Skeletal muscle cell (primary cell): ENCODE results near the gene ASB11.
"Not testable (repeated sequence)": the region's sequence is repeated elsewhere in the genome, so short reads cannot be mapped to it uniquely, and the experiment has no call there.

Source experiments
- DNase-seq: peaks from one replicate; pipeline ENCODE4 v3.0.0-alpha.2; 2010; ENCODE audit warnings: low read depth
- H3K4me3 ChIP-seq: 2 replicates; pipeline ENCODE4 v1.5.1; 2011; ENCODE audit warnings: low read depth, mild to moderate bottlenecking, control low read depth, low read length, moderate library complexity

ASB11 gene

DNA sequence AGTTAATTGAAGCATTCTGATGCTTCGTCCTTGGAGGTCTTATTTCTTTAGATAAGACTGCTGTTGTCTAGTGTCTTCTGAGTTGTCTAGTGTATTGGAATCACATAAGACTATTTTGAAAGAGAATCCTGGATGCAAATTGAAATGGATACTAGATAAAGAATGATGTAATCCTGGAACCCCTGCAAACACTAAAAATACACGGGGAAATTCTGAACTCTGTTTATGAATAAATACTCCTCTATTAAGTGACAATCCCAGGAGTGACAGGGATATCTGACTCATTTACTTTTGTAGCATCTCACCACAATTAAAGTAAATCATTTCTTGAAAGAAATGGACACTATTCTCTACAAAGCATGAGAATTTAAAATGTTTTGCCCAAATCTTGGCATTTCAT is 968 bp downstream of the ASB11 start:
- no peak overlapping the region for H3K4me3 ChIP-seq
- no peak for DNase-seq

DNA sequence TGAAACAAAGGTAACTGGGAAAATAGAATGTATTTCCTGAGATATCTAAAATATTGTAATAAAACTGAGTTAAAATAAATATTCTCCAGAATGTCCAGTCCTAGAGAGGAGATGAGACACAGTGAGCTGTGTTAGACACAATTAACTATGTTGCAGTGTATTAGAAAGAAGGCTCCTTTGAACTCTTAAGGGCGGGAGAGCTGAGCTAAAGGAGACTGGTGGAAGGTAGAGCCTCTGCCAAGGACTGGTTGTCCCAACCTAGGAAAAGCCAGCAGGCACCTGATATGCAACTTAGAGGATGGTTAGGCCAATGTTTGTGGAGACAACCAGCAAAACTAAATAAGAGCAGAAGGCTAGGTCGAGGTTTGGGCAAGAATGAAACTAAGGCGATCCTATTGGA is 4.3 kb downstream of the ASB11 start:
- no peak for DNase-seq
- no peak overlapping the region for H3K4me3 ChIP-seq

GRCh38 chrX:15310117-15310516 is 5.3 kb downstream of the ASB11 start:
- H3K4me3 ChIP-seq: no peak overlapping the region
- DNase-seq: no peak

DNA sequence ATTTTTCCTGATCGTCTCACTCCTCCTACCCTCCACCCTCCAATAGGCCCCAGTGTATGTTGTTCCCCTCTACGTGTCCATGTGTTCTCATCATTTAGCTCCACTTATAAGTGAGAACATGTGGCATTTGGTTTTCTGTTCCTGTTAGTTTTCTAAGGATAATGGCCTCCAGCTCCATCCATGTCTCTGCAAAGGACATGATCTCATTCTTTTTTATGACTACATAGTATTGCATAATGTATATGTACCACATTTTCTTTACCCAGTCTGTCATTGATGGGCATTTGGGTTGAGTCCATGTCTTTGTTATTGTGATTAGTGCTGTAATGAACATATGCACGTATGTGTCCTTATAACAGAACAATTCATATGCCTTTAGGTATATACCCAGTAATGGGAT is 9.5 kb downstream of the ASB11 start:
- DNase-seq: not testable (repeated sequence)

DNA sequence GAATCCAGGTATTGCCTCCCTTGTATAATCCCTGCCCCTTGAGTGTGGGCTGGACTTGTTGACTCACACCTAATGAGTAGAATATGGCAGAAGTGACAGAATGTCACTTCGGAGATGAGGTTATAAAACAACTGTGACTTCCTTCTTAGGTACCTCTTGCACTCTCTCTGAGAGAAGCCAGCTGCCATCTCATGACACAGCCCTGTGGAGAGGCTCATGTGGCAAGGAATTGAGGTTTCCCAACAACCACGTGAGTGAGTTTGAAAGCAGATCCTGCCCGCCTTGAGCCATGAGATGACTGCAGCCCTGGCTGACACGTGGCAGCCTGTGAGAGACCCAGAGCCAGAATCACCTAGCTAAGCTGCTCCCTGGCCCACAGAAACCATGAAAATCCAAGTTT is 13.5 kb downstream of the ASB11 start:
- H3K4me3 ChIP-seq: no peak overlapping the region
- DNase-seq: peak; percentile 13

More for the DNA sequence above, 9.5 kb downstream of the ASB11 start:
- H3K4me3 ChIP-seq: not testable (repeated sequence)

DNA sequence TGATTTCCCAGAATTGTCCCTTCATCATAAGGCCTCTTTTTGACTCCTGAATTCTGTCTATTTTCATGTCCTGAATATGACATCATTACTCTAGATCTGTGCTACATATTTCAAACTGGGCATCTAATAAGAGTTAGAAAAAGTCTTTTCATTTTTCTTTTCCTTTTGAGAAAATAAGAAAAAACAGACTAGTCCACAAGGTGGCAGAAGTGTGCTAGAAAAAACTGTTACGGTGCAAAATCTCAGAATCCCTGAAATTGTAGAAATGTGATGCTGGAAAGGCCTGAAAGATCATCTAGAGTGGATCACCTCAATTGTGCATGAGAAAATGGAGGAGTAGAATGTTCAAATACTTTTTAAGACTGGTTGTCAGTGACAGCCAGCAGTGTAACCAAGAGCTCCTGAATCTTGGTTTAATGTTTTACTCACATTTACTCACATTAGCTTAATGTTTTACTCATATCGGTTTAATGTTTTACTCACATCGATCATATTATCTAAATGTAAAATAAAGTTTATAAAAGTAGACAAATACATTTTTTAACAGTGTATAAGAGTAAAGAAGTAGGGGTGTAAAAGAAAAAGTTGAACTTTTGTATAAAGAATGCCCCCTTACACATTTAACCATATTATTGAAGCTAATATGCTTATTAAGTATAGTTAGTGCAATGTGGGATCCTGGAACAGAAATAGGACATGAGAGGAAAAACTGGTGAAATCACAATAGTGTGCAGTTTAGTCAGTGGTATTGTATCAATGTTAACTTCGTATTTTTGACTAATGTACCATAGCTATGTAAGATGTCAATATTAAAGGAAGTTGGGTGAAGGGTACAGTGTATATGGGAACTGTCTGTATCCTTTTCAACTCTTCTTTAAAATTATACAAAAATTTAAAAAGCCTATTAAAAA is 15.2 kb downstream of the ASB11 start:
- DNase-seq: no peak
- H3K4me3 ChIP-seq: no peak overlapping the region

DNA sequence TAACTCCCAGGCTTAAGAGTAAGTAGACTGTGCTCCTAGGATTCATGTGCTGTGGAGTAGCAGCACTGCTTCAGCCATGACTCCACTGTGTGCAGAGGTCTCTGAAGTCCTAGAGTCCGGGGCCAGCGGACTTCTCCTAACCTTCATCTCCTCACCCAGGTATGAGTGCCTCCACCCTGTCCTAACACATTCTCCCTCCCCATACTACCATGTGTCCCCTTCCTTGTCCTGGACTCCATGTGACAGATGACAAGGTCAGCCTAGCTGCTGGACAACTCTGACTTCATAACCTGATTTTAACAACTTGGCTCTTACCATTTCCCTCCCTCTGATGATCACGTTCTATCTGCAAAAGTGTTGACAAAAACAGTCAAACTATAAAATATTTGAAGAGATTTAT is 16.7 kb downstream of the ASB11 start:
- no peak overlapping the region for H3K4me3 ChIP-seq
- no peak for DNase-seq

DNA sequence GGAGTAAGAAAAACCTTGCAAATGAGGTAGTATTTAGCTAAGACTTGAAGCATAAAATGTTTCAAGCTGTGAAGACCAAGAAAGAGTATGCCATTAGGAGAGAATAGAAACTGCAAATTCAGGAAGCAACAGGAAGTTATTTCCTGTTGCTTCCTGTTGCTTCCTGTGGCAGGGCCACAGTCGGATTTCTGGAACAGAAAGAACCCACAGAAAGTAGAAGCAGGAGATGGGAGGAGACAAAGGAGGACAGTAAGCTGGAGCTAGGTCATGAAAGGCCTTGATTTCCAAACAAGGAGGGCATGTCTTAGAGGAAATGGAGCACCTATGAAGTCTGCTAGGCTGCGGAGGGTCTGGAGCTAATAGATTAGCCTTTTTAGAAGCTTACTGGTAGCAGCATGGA is 17.2 kb downstream of the ASB11 start:
- DNase-seq: no peak
- H3K4me3 ChIP-seq: no peak overlapping the region

- H3K4me3 ChIP-seq: no peak overlapping the region
- DNase-seq: no peak
Observed at GRCh38 chrX:15293451-15293850, 22.0 kb downstream of the ASB11 start.

- no peak overlapping the region for H3K4me3 ChIP-seq
- no peak for DNase-seq
Observed at GRCh38 chrX:15292861-15293260, 22.6 kb downstream of the ASB11 start.

- no peak overlapping the region for H3K4me3 ChIP-seq
- DNase-seq: no peak
Observed at GRCh38 chrX:15277604-15278003, 37.8 kb downstream of the ASB11 start.

- no peak overlapping the region for H3K4me3 ChIP-seq
- no peak for DNase-seq
Observed at GRCh38 chrX:15274946-15275345, 40.5 kb downstream of the ASB11 start.

- H3K4me3 ChIP-seq, DNase-seq: not testable (repeated sequence)
Observed at GRCh38 chrX:15273275-15273674, 42.2 kb downstream of the ASB11 start.

DNA sequence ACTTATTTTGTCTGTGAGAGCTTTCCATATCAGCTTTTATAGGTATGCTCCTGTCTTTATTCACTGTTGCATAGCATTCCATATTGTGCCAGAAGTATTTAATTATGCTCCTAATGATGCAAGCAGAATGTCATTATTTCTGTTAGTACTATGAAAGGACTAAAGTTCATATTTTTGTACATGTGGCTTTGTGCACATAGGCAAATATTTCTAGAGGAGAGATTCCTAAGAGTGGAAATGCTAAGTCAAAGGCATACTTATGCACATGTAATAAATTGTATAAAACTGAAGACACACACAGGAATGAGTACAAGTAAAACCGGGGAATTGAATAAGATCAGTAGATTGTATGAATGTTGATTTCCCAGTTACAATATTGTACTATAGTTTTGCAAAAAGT is 43.7 kb downstream of the ASB11 start:
- H3K4me3 ChIP-seq: no peak overlapping the region
- DNase-seq: no peak

- H3K4me3 ChIP-seq: no peak within 1 kb of the TSS
- peak; percentile 52 for DNase-seq
Observed at GRCh38 chrX:15269618-15270521, 45.6 kb downstream of the ASB11 start, which contains the start of gene ASB9. ASB9 (minus strand) TSS chrX:15270083; CDS start chrX:15269874, 209 bp downstream.

DNA sequence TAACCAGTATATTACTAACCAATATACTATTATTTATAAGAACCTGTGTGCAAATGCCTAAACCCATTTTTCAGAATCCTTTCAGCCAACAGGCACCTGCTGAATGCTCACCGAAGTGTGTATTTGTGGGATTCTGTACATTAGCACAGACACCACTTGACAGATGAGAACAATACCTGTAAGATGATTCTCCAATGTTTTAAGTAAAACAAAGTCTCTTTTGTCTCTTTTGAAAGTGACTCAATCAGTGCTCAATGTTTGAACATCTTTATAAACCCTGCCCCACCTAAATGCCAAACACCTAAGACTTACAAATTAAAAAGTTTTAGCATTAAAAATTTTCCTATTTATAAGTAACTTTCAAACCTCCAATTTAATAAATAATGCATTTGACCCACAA is 46.3 kb downstream of the ASB11 start:
- DNase-seq: no peak
- H3K4me3 ChIP-seq: no peak overlapping the region

DNA sequence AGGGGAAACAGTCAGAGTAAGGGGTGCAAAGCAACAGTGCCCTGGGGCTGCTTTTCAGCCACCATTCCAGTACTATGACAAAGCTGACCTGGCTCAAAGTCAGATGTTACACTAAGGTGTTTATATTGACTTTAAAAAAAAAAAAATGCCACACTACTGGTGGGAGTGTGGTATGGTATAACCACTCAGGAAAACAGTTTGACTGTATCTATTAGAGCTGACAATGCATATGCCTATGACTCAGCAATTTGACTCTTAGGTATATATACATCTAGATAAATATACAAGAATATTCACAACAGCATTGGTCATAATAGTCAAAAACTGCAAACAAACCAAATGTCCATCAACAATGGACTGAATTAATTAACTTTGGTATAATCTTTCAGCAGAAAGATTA is 60.6 kb downstream of the ASB11 start:
- no peak for DNase-seq
- H3K4me3 ChIP-seq: no peak overlapping the region

DNA sequence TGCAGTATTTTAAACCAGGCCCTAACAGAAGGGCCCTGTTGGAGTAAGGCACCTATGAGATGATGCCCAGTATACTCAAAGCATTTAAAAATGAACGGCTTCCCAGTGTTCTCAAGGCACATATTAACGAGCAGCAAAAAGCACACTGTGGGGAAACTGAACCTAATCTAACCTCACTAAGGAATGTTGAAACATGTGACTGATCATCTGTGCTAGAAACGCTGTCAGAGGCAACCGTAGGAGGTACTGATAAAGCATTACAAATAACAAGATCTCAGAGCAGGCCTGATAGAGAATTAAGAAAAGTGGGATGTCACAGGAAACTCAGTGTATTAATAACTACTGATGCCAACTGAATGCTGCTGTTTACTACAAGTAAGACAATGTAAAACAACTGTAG is 69.5 kb downstream of the ASB11 start:
- H3K4me3 ChIP-seq: no peak overlapping the region
- no peak for DNase-seq

- no peak for DNase-seq
- no peak overlapping the region for H3K4me3 ChIP-seq
Observed at GRCh38 chrX:15244421-15244820, 71.0 kb downstream of the ASB11 start.

DNA sequence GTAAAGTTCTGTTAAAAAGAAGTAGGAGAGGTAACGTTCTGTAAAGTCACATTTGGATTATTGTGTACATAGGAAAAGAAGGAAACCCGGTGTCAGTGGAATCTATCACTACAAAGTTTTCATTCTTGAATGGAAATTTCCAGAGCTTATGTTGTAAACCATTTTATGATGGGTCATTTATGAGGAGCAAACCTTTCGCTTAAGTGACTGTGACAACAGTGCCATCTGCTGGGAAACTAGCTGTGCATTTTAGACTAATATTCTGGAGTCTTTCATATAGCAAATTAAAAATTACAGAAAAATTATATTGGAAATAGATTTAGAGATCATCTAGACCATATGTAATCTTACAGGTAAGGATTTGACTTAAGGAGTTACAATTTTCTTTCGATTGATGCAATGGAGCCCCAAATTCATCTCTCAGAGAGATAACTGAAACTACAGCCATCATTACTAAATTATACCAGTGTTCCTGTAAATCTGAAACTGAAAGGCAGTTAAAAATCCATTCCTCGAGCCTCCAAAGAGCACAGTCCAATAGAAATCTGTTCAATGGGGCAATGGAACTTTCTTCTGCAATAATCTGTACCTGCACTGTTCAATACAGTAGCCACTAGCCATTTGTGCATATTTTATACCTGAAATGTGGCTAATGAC is 72.4 kb downstream of the ASB11 start:
- no peak overlapping the region for H3K4me3 ChIP-seq
- DNase-seq: peak; percentile 4
